Peyer's patch (tissue), 4 donors: Measurements from ENCODE around the gene ATPAF2.

ENCODE experiments used
- CTCF ChIP-seq, 6 experiments: fragments of 450-650 bp in 4 of 6; fragments of 200-600 bp in 2 of 6; sonication (generic) in 1 of 6; IDR thresholded peaks; one replicate each; pipeline ENCODE4 v1.5.1; 2017 to 2019; ENCODE audit warnings: antibody characterized with exemption in 6 of 6, mild to moderate bottlenecking in 3 of 6, moderate library complexity in 1 of 6
- POLR2A ChIP-seq, 2 donors: fragments of 450-650 bp; IDR thresholded peaks; one replicate each; pipeline ENCODE4 v1.5.1; 2017; ENCODE audit warnings: antibody characterized with exemption in 2 of 2, mild to moderate bottlenecking in 2 of 2, moderate library complexity in 2 of 2

- no peak for TF ChIP-seq CTCF (IDR thresholded peaks at IDR 0.05)
- TF ChIP-seq POLR2A (IDR thresholded peaks at IDR 0.05): no peak
Observed at GRCh38 chr17:17987187-17987896, 51.6 kb downstream of the ATPAF2 start.
